ENCODE data around the gene MRPS30.

DNA sequence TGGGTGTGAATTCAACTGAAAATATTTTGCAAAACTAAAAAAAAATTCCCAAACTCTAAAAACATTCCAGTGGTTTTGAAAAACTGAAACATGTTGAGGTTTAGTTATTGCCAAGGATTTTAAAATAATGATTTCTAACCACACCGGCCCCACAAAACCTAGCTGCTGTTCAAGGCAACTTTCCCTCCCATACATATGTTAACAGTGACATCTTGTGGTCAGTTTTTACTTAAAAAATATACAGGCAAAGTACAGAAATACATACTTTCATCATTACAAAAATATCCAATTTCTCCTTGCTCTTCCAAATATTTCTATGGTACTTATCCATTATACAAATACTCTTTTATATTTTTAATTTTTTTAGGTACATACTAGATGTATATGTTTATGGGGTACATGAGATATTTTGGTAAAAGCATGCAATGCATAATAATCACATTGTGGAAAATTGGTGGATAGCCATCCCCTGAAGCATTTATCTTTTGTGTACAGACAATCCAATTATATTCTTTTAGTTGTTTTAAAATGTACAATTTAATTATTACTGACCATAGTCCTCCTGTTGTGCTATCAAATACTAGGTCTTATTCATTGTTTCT lies 34.4 kb upstream of the MRPS30 start:
- no peak for TF ChIP-seq ARNT (IDR thresholded peaks at IDR 0.05)
- TF ChIP-seq FOXM1 (IDR thresholded peaks at IDR 0.05; ENCODE audit: borderline replicate concordance) = no peak
- no peak for TF ChIP-seq TARDBP (IDR thresholded peaks at IDR 0.05)
- no peak for TF ChIP-seq ZNF384 (IDR thresholded peaks at IDR 0.05)
- TF ChIP-seq FOXK2 (IDR thresholded peaks at IDR 0.05) = no peak
- TF ChIP-seq HDGF (IDR thresholded peaks at IDR 0.05; ENCODE audit: borderline replicate concordance) = no peak
- TF ChIP-seq SUZ12 (IDR thresholded peaks at IDR 0.05) = no peak
- TF ChIP-seq, protein P1, sequence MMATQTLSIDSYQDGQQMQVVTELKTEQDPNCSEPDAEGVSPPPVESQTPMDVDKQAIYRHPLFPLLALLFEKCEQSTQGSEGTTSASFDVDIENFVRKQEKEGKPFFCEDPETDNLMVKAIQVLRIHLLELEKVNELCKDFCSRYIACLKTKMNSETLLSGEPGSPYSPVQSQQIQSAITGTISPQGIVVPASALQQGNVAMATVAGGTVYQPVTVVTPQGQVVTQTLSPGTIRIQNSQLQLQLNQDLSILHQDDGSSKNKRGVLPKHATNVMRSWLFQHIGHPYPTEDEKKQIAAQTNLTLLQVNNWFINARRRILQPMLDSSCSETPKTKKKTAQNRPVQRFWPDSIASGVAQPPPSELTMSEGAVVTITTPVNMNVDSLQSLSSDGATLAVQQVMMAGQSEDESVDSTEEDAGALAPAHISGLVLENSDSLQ (IDR thresholded peaks at IDR 0.05) = no peak
- TF ChIP-seq LEF1 (IDR thresholded peaks at IDR 0.05; ENCODE audit: borderline replicate concordance) = no peak
- no peak for TF ChIP-seq SP1 (IDR thresholded peaks at IDR 0.05)

All from HEK293T (cell line).